ENCODE results near the gene CD101.

GRCh38 chr1:117068580-117068979 is 67.0 kb downstream of the CD101 start:
- TF ChIP-seq CTCF (IDR thresholded peaks at IDR 0.05; ENCODE audit: low read depth, low read length, poor library complexity, severe bottlenecking) (no peak), EZH2phosphoT487 (IDR thresholded peaks at IDR 0.05; ENCODE audit: borderline replicate concordance, low read length) (no peak)

All from DOHH2 (cell line).